GM21381 (cell line): ENCODE results near the gene AKAP9.
A peak's percentile ranks its signal among the peaks of the same experiment; 100 is the strongest.
"Not testable (repeated sequence)": the region's sequence is repeated elsewhere in the genome, so short reads cannot be mapped to it uniquely, and the experiment has no call there.

Experiments used
- ATAC-seq: cut with Tn5 transposase; IDR thresholded peaks from one replicate; pipeline ENCODE4 v1.9.1; 2021; ENCODE audit warnings: mild to moderate bottlenecking, moderate library complexity; ENCODE audit not compliant: unreplicated experiment

The AKAP9 gene

GRCh38 chr7:91944970-91945369 lies 4.3 kb downstream of the AKAP9 start:
- not testable (repeated sequence) for ATAC-seq

GRCh38 chr7:91945476-91945875 lies 4.8 kb downstream of the AKAP9 start:
- no peak for ATAC-seq

GRCh38 chr7:91946549-91946948 lies 5.9 kb downstream of the AKAP9 start:
- no peak for ATAC-seq

GRCh38 chr7:91947948-91948347 lies 7.3 kb downstream of the AKAP9 start:
- no peak for ATAC-seq

- peak; percentile 42 for ATAC-seq
These were observed 8.8 kb downstream of the AKAP9 start for GRCh38 chr7:91949221-91950009.

- no peak for ATAC-seq
These were observed 13.0 kb downstream of the AKAP9 start for GRCh38 chr7:91953618-91954017.

- not testable (repeated sequence) for ATAC-seq
These were observed 15.8 kb downstream of the AKAP9 start for GRCh38 chr7:91956464-91956863.

GRCh38 chr7:91957232-91957631 lies 16.6 kb downstream of the AKAP9 start:
- ATAC-seq, result no peak

- no peak for ATAC-seq
These were observed 17.2 kb downstream of the AKAP9 start for GRCh38 chr7:91957823-91958222.

- no peak for ATAC-seq
These were observed 18.4 kb downstream of the AKAP9 start for GRCh38 chr7:91959023-91959422.

- ATAC-seq, result no peak
These were observed 21.2 kb downstream of the AKAP9 start for GRCh38 chr7:91961816-91962215.

- ATAC-seq, result no peak
These were observed 21.8 kb downstream of the AKAP9 start for GRCh38 chr7:91962419-91962818.

GRCh38 chr7:91967513-91967912 lies 26.9 kb downstream of the AKAP9 start:
- ATAC-seq, result not testable (repeated sequence)

GRCh38 chr7:91973639-91974038 lies 33.0 kb downstream of the AKAP9 start:
- ATAC-seq, result no peak

GRCh38 chr7:91974066-91974465 lies 33.4 kb downstream of the AKAP9 start:
- ATAC-seq, result no peak

- no peak for ATAC-seq
These were observed 36.1 kb downstream of the AKAP9 start for GRCh38 chr7:91976743-91977142.

- no peak for ATAC-seq
These were observed 38.9 kb downstream of the AKAP9 start for GRCh38 chr7:91979590-91979989.

- not testable (repeated sequence) for ATAC-seq
These were observed 41.7 kb downstream of the AKAP9 start for GRCh38 chr7:91982352-91982751.

- ATAC-seq, result no peak
These were observed 47.6 kb downstream of the AKAP9 start for GRCh38 chr7:91988213-91988612.

GRCh38 chr7:91993976-91994375 lies 53.3 kb downstream of the AKAP9 start:
- ATAC-seq, result peak; percentile 49

GRCh38 chr7:91995391-91996105 lies 54.9 kb downstream of the AKAP9 start:
- peak; percentile 93 for ATAC-seq
